ENCODE data around the gene CSN3. TPM values are rescaled to one million over a fixed set of nuclear protein-coding genes. Genes with fewer than 3 reads are reported as not detected.

The CSN3 gene
- total RNA-seq, 1 donor from 2014 or later, result not detected

- no peaks in the 10 kb centered on the region for H3K36me3 Mint-ChIP-seq (ENCODE audit: low read depth)
- H3K27me3 Mint-ChIP-seq, result no peaks in the 10 kb centered on the region
- H3K9me3 Mint-ChIP-seq, result no peaks in the 10 kb centered on the region
- DNase-seq, result no peak
- intact Hi-C loops (cut with micrococcal nuclease), result no loop called here
- H3K27ac Mint-ChIP-seq, result no peak overlapping the region
- no peaks in the 10 kb centered on the region for H3K4me1 Mint-ChIP-seq
- no peak overlapping the region for H3K4me3 Mint-ChIP-seq
Observed at GRCh38 chr4:70239884-70240591, 2.4 kb upstream of the CSN3 start.

- H3K27me3 Mint-ChIP-seq, result no peaks in the 10 kb centered on the region
- H3K4me1 Mint-ChIP-seq, result no peaks in the 10 kb centered on the region
- no peaks in the 10 kb centered on the region for H3K9me3 Mint-ChIP-seq
- no peak overlapping the region for H3K4me3 Mint-ChIP-seq
- H3K27ac Mint-ChIP-seq, result no peak overlapping the region
- intact Hi-C loops (cut with micrococcal nuclease), result no loop called here
- no peaks in the 10 kb centered on the region for H3K36me3 Mint-ChIP-seq (ENCODE audit: low read depth)
- DNase-seq, result no peak
Observed at GRCh38 chr4:70243091-70243490, 694 bp downstream of the CSN3 start.

- no peak for DNase-seq
- Mint-ChIP-seq H3K27ac (no peak overlapping the region), H3K9me3 (no peaks in the 10 kb centered on the region), H3K4me3 (no peak overlapping the region), H3K4me1 (no peaks in the 10 kb centered on the region), H3K27me3 (no peaks in the 10 kb centered on the region), H3K36me3 (ENCODE audit: low read depth) (no peaks in the 10 kb centered on the region)
- intact Hi-C loops (cut with micrococcal nuclease), result no loop called here
Observed at GRCh38 chr4:70251250-70251944, 9.0 kb downstream of the CSN3 start.

- intact Hi-C loops (cut with micrococcal nuclease), result no loop called here
- no peaks in the 10 kb centered on the region for H3K36me3 Mint-ChIP-seq (ENCODE audit: low read depth)
- no peaks in the 10 kb centered on the region for H3K27me3 Mint-ChIP-seq
- no peak for DNase-seq
- no peak overlapping the region for H3K27ac Mint-ChIP-seq
- H3K4me1 Mint-ChIP-seq, result no peaks in the 10 kb centered on the region
- no peaks in the 10 kb centered on the region for H3K9me3 Mint-ChIP-seq
- no peak overlapping the region for H3K4me3 Mint-ChIP-seq
Observed at GRCh38 chr4:70251945-70252277, 9.5 kb downstream of the CSN3 start.

GRCh38 chr4:70269674-70270073 lies 27.3 kb downstream of the CSN3 start:
- H3K27me3 Mint-ChIP-seq, result no peaks in the 10 kb centered on the region

GRCh38 chr4:70277121-70277520 lies 34.7 kb downstream of the CSN3 start:
- Mint-ChIP-seq H3K9me3 (no peaks in the 10 kb centered on the region), H3K27ac (no peak overlapping the region), H3K4me3 (no peak overlapping the region), H3K4me1 (no peaks in the 10 kb centered on the region), H3K27me3 (no peaks in the 10 kb centered on the region), H3K36me3 (ENCODE audit: low read depth) (no peaks in the 10 kb centered on the region)
- no peak for DNase-seq
- intact Hi-C loops (cut with micrococcal nuclease), result no loop called here

More at GRCh38 chr4:70269674-70270073, 27.3 kb downstream of the CSN3 start:
- H3K36me3 Mint-ChIP-seq (ENCODE audit: low read depth), result no peaks in the 10 kb centered on the region
- no peaks in the 10 kb centered on the region for H3K4me1 Mint-ChIP-seq
- no peaks in the 10 kb centered on the region for H3K9me3 Mint-ChIP-seq
- H3K27ac Mint-ChIP-seq, result no peak overlapping the region
- H3K4me3 Mint-ChIP-seq, result no peak overlapping the region
- no peak for DNase-seq
- intact Hi-C loops (cut with micrococcal nuclease), result no loop called here

- DNase-seq, result no peak
- no peaks in the 10 kb centered on the region for H3K9me3 Mint-ChIP-seq
- H3K36me3 Mint-ChIP-seq (ENCODE audit: low read depth), result no peaks in the 10 kb centered on the region
- no peaks in the 10 kb centered on the region for H3K4me1 Mint-ChIP-seq
- H3K27me3 Mint-ChIP-seq, result no peaks in the 10 kb centered on the region
- intact Hi-C loops (cut with micrococcal nuclease), result no loop called here
- no peak overlapping the region for H3K4me3 Mint-ChIP-seq
- H3K27ac Mint-ChIP-seq, result no peak overlapping the region
Observed at GRCh38 chr4:70280567-70280966, 38.2 kb downstream of the CSN3 start.

- Mint-ChIP-seq H3K27ac (no peak overlapping the region), H3K4me1 (no peaks in the 10 kb centered on the region), H3K27me3 (no peaks in the 10 kb centered on the region), H3K36me3 (ENCODE audit: low read depth) (no peaks in the 10 kb centered on the region), H3K9me3 (no peaks in the 10 kb centered on the region), H3K4me3 (no peak overlapping the region)
- no peak for DNase-seq
- intact Hi-C loops (cut with micrococcal nuclease), result no loop called here
Observed at GRCh38 chr4:70288651-70289050, 46.3 kb downstream of the CSN3 start.

GRCh38 chr4:70291341-70291740 lies 48.9 kb downstream of the CSN3 start:
- H3K36me3 Mint-ChIP-seq (ENCODE audit: low read depth), result no peaks in the 10 kb centered on the region
- H3K4me3 Mint-ChIP-seq, result no peak overlapping the region
- no peaks in the 10 kb centered on the region for H3K9me3 Mint-ChIP-seq
- H3K4me1 Mint-ChIP-seq, result no peaks in the 10 kb centered on the region
- no peak for DNase-seq
- H3K27ac Mint-ChIP-seq, result no peak overlapping the region
- no peaks in the 10 kb centered on the region for H3K27me3 Mint-ChIP-seq
- intact Hi-C loops (cut with micrococcal nuclease), result no loop called here

GRCh38 chr4:70297576-70297975 lies 55.2 kb downstream of the CSN3 start:
- H3K4me3 Mint-ChIP-seq, result no peak overlapping the region
- H3K27ac Mint-ChIP-seq, result no peak overlapping the region
- H3K36me3 Mint-ChIP-seq (ENCODE audit: low read depth), result no peaks in the 10 kb centered on the region
- no peaks in the 10 kb centered on the region for H3K27me3 Mint-ChIP-seq
- no peak for DNase-seq
- no peaks in the 10 kb centered on the region for H3K4me1 Mint-ChIP-seq
- H3K9me3 Mint-ChIP-seq, result no peaks in the 10 kb centered on the region
- intact Hi-C loops (cut with micrococcal nuclease), result no loop called here

- Mint-ChIP-seq H3K27ac (no peak overlapping the region), H3K4me1 (no peaks in the 10 kb centered on the region), H3K9me3 (no peaks in the 10 kb centered on the region), H3K4me3 (no peak overlapping the region), H3K36me3 (ENCODE audit: low read depth) (no peaks in the 10 kb centered on the region), H3K27me3 (no peaks in the 10 kb centered on the region)
- DNase-seq, result no peak
- intact Hi-C loops (cut with micrococcal nuclease), result no loop called here
Observed at GRCh38 chr4:70298051-70298450, 55.7 kb downstream of the CSN3 start.

GRCh38 chr4:70299643-70300042 lies 57.2 kb downstream of the CSN3 start:
- no peak for DNase-seq
- intact Hi-C loops (cut with micrococcal nuclease), result no loop called here
- no peak overlapping the region for H3K27ac Mint-ChIP-seq

GRCh38 chr4:70300215-70300614 lies 57.8 kb downstream of the CSN3 start:
- H3K36me3 Mint-ChIP-seq (ENCODE audit: low read depth), result no peaks in the 10 kb centered on the region
- no peaks in the 10 kb centered on the region for H3K27me3 Mint-ChIP-seq
- no peak for DNase-seq
- H3K4me1 Mint-ChIP-seq, result no peaks in the 10 kb centered on the region
- intact Hi-C loops (cut with micrococcal nuclease), result no loop called here
- no peaks in the 10 kb centered on the region for H3K9me3 Mint-ChIP-seq
- no peak overlapping the region for H3K4me3 Mint-ChIP-seq
- no peak overlapping the region for H3K27ac Mint-ChIP-seq

More at GRCh38 chr4:70299643-70300042, 57.2 kb downstream of the CSN3 start:
- Mint-ChIP-seq H3K4me1 (no peaks in the 10 kb centered on the region), H3K36me3 (ENCODE audit: low read depth) (no peaks in the 10 kb centered on the region), H3K27me3 (no peaks in the 10 kb centered on the region), H3K9me3 (no peaks in the 10 kb centered on the region), H3K4me3 (no peak overlapping the region)

Data from activated CD4-positive, alpha-beta T cell treated with anti-CD3 and anti-CD28 coated beads, Interleukin-2, amount 10 ng/mL, durations not matched to agents 24 days and 14 days (primary cell).